ENCODE measurements around the gene VPS11.
"Not testable (repeated sequence)": the region's sequence is repeated elsewhere in the genome, so short reads cannot be mapped to it uniquely, and the experiment has no call there.

Gene VPS11

GRCh38 chr11:119093942-119094815 lies 26.6 kb downstream of the VPS11 start:
- DNase-seq (ENCODE audit: low spot score in 2 of 2), result peak in 1 of 2 experiments; percentile 62
- no peaks in the 10 kb centered on the region for H3K27me3 ChIP-seq (ENCODE audit: low read depth)
- no peaks in the 10 kb centered on the region for H3K9me3 ChIP-seq
- in situ Hi-C loops (cut with MboI; ENCODE audit: low sequenced_read_pairs), result no loop called here
- H3K4me3 ChIP-seq, result peak overlapping the region; percentile 92
- peaks cover 15% of the 10 kb centered on the region for H3K4me1 ChIP-seq
- peaks cover 75% of the 10 kb centered on the region for H3K36me3 ChIP-seq (replicated peaks)

- Histone ChIP-seq H3K9me3 (no peaks in the 10 kb centered on the region), H3K27me3 (ENCODE audit: low read depth) (no peaks in the 10 kb centered on the region), H3K36me3 (replicated peaks) (peaks cover 74% of the 10 kb centered on the region), H3K4me1 (peaks cover 15% of the 10 kb centered on the region), H3K4me3 (peak overlapping the region; percentile 92)
- in situ Hi-C loops (cut with MboI; ENCODE audit: low sequenced_read_pairs), result loop anchor here (5.0 kb wide), 1 partner anchor 62 kb away; the partner anchor contains the start of gene SLC37A4
- peak in 1 of 2 experiments; percentile 68 for DNase-seq (ENCODE audit: low spot score in 2 of 2)
These were observed 27.1 kb downstream of the VPS11 start for GRCh38 chr11:119094816-119095065.

DNA sequence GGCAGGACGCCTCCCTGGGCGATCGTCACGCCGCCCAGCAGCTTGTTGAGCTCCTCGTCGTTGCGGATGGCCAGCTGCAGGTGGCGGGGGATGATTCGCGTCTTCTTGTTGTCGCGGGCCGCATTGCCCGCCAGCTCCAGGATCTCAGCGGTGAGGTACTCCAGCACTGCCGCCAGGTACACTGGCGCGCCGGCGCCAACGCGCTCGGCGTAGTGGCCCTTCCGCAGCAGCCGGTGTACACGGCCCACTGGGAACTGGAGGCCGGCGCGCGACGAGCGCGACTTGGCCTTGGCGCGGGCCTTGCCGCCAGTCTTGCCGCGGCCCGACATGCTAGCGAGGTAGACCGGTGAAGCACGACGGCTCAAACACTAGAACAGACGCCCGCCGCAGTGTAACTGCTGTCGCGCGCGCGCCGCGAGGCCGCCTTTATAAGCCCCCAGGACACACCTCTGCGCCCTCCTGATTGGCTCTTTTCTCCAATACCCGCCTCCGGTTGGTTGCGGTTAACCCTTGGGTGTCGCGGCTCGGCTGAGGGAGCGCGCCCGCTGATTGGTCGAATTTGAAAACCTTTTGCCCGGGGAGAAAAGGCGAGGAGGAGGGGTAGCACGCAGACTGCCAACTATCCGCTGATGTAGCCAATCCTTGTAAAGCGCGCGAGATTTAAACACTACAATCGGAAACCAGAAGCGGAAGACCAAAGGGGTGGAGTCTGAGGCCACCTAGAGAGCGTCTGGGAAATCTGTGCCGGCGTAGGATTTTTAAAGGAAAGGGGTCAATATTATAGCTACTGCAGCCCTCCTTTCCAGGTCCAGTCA lies 27.7 kb downstream of the VPS11 start:
- H3K4me1 ChIP-seq, result peaks cover 20% of the 10 kb centered on the region
- in situ Hi-C loops (cut with MboI; ENCODE audit: low sequenced_read_pairs), result loop anchor here (5.0 kb wide), 1 partner anchor 63 kb away; the partner anchor contains the start of gene SLC37A4
- peaks cover 74% of the 10 kb centered on the region for H3K36me3 ChIP-seq (replicated peaks)
- no peaks in the 10 kb centered on the region for H3K9me3 ChIP-seq
- no peaks in the 10 kb centered on the region for H3K27me3 ChIP-seq (ENCODE audit: low read depth)
- H3K4me3 ChIP-seq, result peak overlapping the region; percentile 92
- DNase-seq (ENCODE audit: low spot score in 2 of 2), result peak; percentile 99

- Histone ChIP-seq H3K9me3 (no peaks in the 10 kb centered on the region), H3K4me3 (no peak overlapping the region), H3K36me3 (replicated peaks) (peaks cover 34% of the 10 kb centered on the region), H3K27me3 (ENCODE audit: low read depth) (no peaks in the 10 kb centered on the region), H3K4me1 (peaks cover 20% of the 10 kb centered on the region)
- no peak for DNase-seq (ENCODE audit: low spot score in 2 of 2)
- in situ Hi-C loops (cut with MboI; ENCODE audit: low sequenced_read_pairs), result loop anchor here (5.0 kb wide), 2 partner anchors 67 to 98 kb away; partner anchors contain the start of gene SLC37A4
These were observed 32.1 kb downstream of the VPS11 start for GRCh38 chr11:119099711-119100110.

- H3K4me1 ChIP-seq, result peaks cover 20% of the 10 kb centered on the region
- H3K27me3 ChIP-seq (ENCODE audit: low read depth), result no peaks in the 10 kb centered on the region
- H3K36me3 ChIP-seq (replicated peaks), result peaks cover 30% of the 10 kb centered on the region
- peak overlapping the region; percentile 71 for H3K4me3 ChIP-seq
- DNase-seq (ENCODE audit: low spot score in 2 of 2), result peak; percentile 54 to 60
- H3K9me3 ChIP-seq, result no peaks in the 10 kb centered on the region
- in situ Hi-C loops (cut with MboI; ENCODE audit: low sequenced_read_pairs), result loop anchor here (5.0 kb wide), 1 partner anchor 97 kb away; no protein-coding TSS in a partner anchor
These were observed 32.8 kb downstream of the VPS11 start for GRCh38 chr11:119100246-119100970.

DNA sequence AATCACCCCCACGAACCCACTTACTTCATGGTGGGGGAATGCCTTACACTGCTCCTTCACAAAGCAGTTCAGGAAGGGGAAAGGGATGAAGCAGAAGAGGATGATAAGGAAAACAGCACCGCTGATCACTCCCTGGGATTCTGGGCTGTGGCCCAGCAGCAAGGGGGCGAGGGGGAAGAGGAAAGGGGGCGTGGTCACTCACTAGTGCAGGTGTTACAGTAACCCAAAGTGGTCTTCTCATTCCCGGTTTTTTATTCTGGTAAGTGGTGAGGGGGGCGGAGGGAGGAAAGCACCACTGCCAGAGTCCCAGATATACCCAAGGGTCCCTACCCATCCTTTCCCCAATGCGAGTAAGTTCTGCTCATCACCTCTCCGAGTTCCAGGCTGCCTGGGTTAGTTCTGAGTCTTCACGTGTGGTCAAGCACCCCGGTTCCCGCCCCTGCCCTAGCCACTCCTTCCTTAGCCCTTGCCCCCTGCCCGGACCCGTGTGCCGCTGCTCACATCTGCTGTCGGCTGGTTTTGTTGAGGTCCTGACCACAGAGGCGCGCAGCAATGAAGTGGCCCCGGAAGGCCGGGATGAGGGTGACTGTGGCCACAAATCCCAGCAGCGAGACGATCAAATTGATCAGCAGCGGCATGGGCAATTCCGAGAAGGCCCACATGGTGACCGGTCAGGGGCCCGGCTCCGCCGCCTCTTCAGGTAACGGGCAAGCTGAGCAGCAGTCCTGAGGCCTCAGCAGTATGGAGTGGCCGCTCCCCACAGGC lies 33.6 kb downstream of the VPS11 start:
- Histone ChIP-seq H3K27me3 (ENCODE audit: low read depth) (no peaks in the 10 kb centered on the region), H3K4me3 (peak overlapping the region; percentile 71), H3K9me3 (no peaks in the 10 kb centered on the region), H3K4me1 (peaks cover 15% of the 10 kb centered on the region), H3K36me3 (replicated peaks) (peaks cover 29% of the 10 kb centered on the region)
- peak in 1 of 2 experiments; percentile 60 for DNase-seq (ENCODE audit: low spot score in 2 of 2)
- in situ Hi-C loops (cut with MboI; ENCODE audit: low sequenced_read_pairs), result loop anchor here (5.0 kb wide), 1 partner anchor 96 kb away; no protein-coding TSS in a partner anchor

- Histone ChIP-seq H3K9me3 (no peaks in the 10 kb centered on the region), H3K36me3 (replicated peaks) (peaks cover 22% of the 10 kb centered on the region), H3K27me3 (ENCODE audit: low read depth) (no peaks in the 10 kb centered on the region), H3K4me1 (peaks cover 23% of the 10 kb centered on the region), H3K4me3 (peak within 1 kb of the TSS; percentile 71)
- DNase-seq (ENCODE audit: low spot score in 2 of 2), result peak; percentile 95 to 97
- in situ Hi-C loops (cut with MboI; ENCODE audit: low sequenced_read_pairs), result loop anchor here (5.0 kb wide), 1 partner anchor 95 kb away; no protein-coding TSS in a partner anchor
These were observed 34.3 kb downstream of the VPS11 start, which contains the start of gene DPAGT1 for GRCh38 chr11:119101759-119102423. TSS of gene DPAGT1 (minus strand) at chr11:119101853. CDS start at chr11:119101655, 198 bp downstream.

DNA sequence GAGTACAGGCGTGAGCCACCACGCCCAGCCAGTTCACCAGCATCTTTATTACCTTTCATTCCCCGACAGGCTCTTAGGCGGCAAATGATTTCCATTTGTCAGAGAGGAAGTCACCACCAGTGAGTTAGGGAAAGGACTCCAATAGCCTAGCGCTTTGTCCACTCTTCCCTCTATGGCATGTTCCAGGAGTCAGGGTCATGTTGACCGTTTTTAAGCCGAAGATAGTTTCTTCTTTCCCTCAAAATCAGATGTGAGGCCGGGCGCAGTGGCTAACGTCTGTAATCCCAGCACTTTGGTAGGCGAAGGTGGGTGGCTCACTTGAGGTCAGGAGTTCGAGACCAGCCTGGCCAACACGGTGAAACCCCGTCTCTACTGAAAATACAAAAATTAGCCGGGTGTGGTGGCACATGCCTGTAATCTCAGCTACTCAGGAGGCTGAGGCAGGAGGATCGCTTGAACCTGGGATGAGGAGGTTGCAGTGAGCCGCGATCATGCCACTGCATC lies 35.6 kb downstream of the VPS11 start:
- not testable (repeated sequence) for H3K27me3 ChIP-seq (ENCODE audit: low read depth); H3K9me3 ChIP-seq; H3K36me3 ChIP-seq (replicated peaks); DNase-seq (ENCODE audit: low spot score in 2 of 2)
- Histone ChIP-seq H3K4me3 (peak overlapping the region; percentile 71), H3K4me1 (peaks cover 24% of the 10 kb centered on the region)
- in situ Hi-C loops (cut with MboI; ENCODE audit: low sequenced_read_pairs), result loop anchor here (5.0 kb wide), 1 partner anchor 94 kb away; no protein-coding TSS in a partner anchor

DNA sequence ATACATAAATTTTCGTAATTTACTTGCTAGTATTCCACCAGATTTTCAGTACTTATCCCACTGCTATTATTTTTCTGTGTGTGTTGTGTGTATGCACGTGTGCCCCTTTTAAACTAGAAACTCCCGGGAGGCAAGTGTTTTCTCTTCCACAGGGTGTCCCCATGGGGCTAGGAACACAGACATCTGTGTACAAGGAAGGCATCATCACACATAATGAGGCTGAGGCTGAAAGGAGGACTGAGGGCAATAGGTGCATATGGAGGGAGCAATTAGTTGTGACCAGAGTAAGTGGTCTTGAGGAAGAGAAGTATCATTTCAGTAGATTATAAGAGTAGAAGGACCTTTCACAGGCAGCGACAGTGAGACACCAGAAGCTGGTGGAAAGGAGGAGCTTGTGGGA lies 36.2 kb downstream of the VPS11 start:
- H3K9me3 ChIP-seq, result no peaks in the 10 kb centered on the region
- no peak overlapping the region for H3K4me3 ChIP-seq
- H3K27me3 ChIP-seq (ENCODE audit: low read depth), result no peaks in the 10 kb centered on the region
- H3K4me1 ChIP-seq, result peaks cover 29% of the 10 kb centered on the region
- in situ Hi-C loops (cut with MboI; ENCODE audit: low sequenced_read_pairs), result loop anchor here (5.0 kb wide), 1 partner anchor 94 kb away; no protein-coding TSS in a partner anchor
- no peak for DNase-seq (ENCODE audit: low spot score in 2 of 2)
- peaks cover 3% of the 10 kb centered on the region for H3K36me3 ChIP-seq (replicated peaks)

GRCh38 chr11:119106564-119107537 lies 39.2 kb downstream of the VPS11 start, which contains the start of gene C2CD2L:
TSS of gene C2CD2L (plus strand) at chr11:119107344. CDS start at chr11:119107742, 398 bp downstream.
- Histone ChIP-seq H3K27me3 (ENCODE audit: low read depth) (no peaks in the 10 kb centered on the region), H3K9me3 (no peaks in the 10 kb centered on the region)
- in situ Hi-C loops (cut with MboI; ENCODE audit: low sequenced_read_pairs), result no loop called here

DNA sequence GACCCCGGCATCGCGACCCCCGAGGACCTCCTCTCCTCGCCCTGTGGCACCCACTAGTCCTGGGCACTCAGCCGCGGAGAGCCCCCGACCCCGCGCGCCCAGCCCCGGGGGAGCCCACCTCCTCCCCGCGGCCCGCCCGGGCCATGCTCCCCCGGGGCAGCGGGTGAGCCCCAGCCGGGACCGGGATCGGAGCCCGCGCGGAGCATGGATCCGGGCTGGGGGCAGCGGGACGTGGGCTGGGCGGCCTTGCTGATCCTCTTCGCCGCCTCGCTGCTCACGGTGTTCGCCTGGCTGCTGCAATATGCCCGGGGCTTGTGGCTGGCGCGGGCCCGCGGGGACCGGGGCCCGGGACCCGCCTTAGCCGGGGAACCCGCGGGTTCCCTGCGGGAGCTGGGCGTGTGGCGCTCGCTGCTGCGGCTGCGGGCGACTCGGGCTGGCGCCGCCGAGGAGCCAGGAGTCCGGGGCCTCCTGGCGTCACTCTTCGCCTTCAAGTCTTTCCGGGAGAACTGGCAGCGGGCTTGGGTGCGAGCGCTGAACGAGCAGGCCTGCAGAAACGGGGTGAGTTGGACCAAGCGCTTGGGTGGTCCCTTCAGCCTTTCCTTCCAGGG lies 40.0 kb downstream of the VPS11 start:
- H3K9me3 ChIP-seq, result no peaks in the 10 kb centered on the region
- in situ Hi-C loops (cut with MboI; ENCODE audit: low sequenced_read_pairs), result no loop called here
- no peak for DNase-seq (ENCODE audit: low spot score in 2 of 2)

More at GRCh38 chr11:119106564-119107537, 39.2 kb downstream of the VPS11 start, which contains the start of gene C2CD2L:
- Histone ChIP-seq H3K4me1 (peaks cover 21% of the 10 kb centered on the region), H3K4me3 (peak within 1 kb of the TSS; percentile 73), H3K36me3 (replicated peaks) (peaks cover 8% of the 10 kb centered on the region)
- peak; percentile 91 to 92 for DNase-seq (ENCODE audit: low spot score in 2 of 2)

More for the DNA sequence above, 40.0 kb downstream of the VPS11 start:
- H3K36me3 ChIP-seq (replicated peaks), result peaks cover 12% of the 10 kb centered on the region
- H3K4me1 ChIP-seq, result peaks cover 21% of the 10 kb centered on the region
- H3K4me3 ChIP-seq, result peak overlapping the region; percentile 73
- no peaks in the 10 kb centered on the region for H3K27me3 ChIP-seq (ENCODE audit: low read depth)
